CD14-positive monocyte (primary cell): Measurements from ENCODE around the gene CFAP61. TPM values are rescaled to one million over a fixed set of nuclear protein-coding genes. Genes with fewer than 3 reads are reported as not detected.

Experiments
- DNase-seq, 3 donors: peaks; one replicate each; pipeline ENCODE4 v3.0.0-alpha.2; 2011 to 2022
- H2AFZ ChIP-seq: 2 replicates; pipeline ENCODE4 v1.6.0; 2012; ENCODE audit warnings: mild to moderate bottlenecking, low read depth, low read length, inconsistent platforms; ENCODE audit not compliant: insufficient read depth, poor library complexity, severe bottlenecking
- H3K27ac ChIP-seq, 2 donors: 1 replicate in 1 of 2; 2 replicates in 1 of 2; pipeline ENCODE4 v1.5.1; 2012 to 2013; ENCODE audit warnings: low read length in 2 of 2, control low read depth in 1 of 2, inconsistent platforms in 1 of 2, low read depth in 1 of 2, mild to moderate bottlenecking in 1 of 2
- H3K27me3 ChIP-seq, 2 donors: one replicate each; pipeline versions ENCODE4 v1.6.0 to v1.6.1; 2011 to 2013; ENCODE audit warnings: low read length in 2 of 2; ENCODE audit not compliant: control insufficient read depth in 2 of 2, insufficient read depth in 2 of 2
- H3K36me3 ChIP-seq, 2 donors: replicated peaks in 1 of 2; 1 replicate in 1 of 2; 2 replicates in 1 of 2; pipeline versions ENCODE4 v1.5.1 to v1.6.1; 2012 to 2013; ENCODE audit warnings: low read length in 2 of 2, control low read depth in 1 of 2, inconsistent platforms in 1 of 2, mild to moderate bottlenecking in 1 of 2; ENCODE audit not compliant: insufficient read depth in 2 of 2, control insufficient read depth in 1 of 2
- H3K4me1 ChIP-seq, 2 donors: 1 replicate in 1 of 2; 2 replicates in 1 of 2; pipeline versions ENCODE4 v1.5.1 to v1.6.1; 2012 to 2013; ENCODE audit warnings: low read length in 2 of 2, control low read depth in 1 of 2, inconsistent platforms in 1 of 2, mild to moderate bottlenecking in 1 of 2, moderate library complexity in 1 of 2; ENCODE audit not compliant: insufficient read depth in 2 of 2, control insufficient read depth in 1 of 2
- H3K4me2 ChIP-seq: replicated peaks from 2 replicates; pipeline ENCODE3; 2012; ENCODE audit warnings: low read length, moderate library complexity, mild to moderate bottlenecking; ENCODE audit not compliant: poor library complexity, severe bottlenecking; ENCODE audit errors: extremely low read depth
- H3K4me3 ChIP-seq, 3 experiments: fragments of 200-600 bp in 1 of 3; sonication (generic) in 1 of 3; replicated peaks in 1 of 3; 1 replicate in 2 of 3; 2 replicates in 1 of 3; pipeline ENCODE4 v1.5.1; 2011 to 2013; ENCODE audit warnings: low read length in 3 of 3, mild to moderate bottlenecking in 3 of 3, control low read depth in 2 of 3, low read depth in 2 of 3, inconsistent platforms in 1 of 3, moderate library complexity in 1 of 3
- H3K79me2 ChIP-seq: 2 replicates; pipeline ENCODE4 v1.6.0; 2012; ENCODE audit warnings: mild to moderate bottlenecking, control low read depth, inconsistent platforms, low read length, moderate library complexity; ENCODE audit not compliant: insufficient read depth
- H3K9ac ChIP-seq: 2 replicates; pipeline ENCODE4 v1.6.0; 2017; ENCODE audit warnings: low read length, mild to moderate bottlenecking; ENCODE audit not compliant: insufficient read depth, poor library complexity, severe bottlenecking
- H3K9me3 ChIP-seq, 2 donors: replicated peaks in 1 of 2; 1 replicate in 1 of 2; 2 replicates in 1 of 2; pipeline versions ENCODE4 v1.5.1 to v1.6.1; 2012 to 2013; ENCODE audit warnings: low read length in 2 of 2, control low read depth in 1 of 2; ENCODE audit not compliant: control insufficient read depth in 1 of 2, insufficient read depth in 1 of 2
- H4K20me1 ChIP-seq: 2 replicates; pipeline ENCODE4 v1.6.0; 2012; ENCODE audit warnings: mild to moderate bottlenecking, low read length, control low read depth, moderate library complexity; ENCODE audit not compliant: insufficient read depth
- H3K27ac Mint-ChIP-seq, 7 donors: one replicate each; pipeline ENCODE4 v1.8.0; 2020; ENCODE audit warnings: mild to moderate bottlenecking in 7 of 7, mixed read lengths in 7 of 7, moderate library complexity in 6 of 7, inconsistent platforms in 2 of 7
- H3K27me3 Mint-ChIP-seq, 3 donors: one replicate each; pipeline ENCODE4 v1.8.0; 2021 to 2022; ENCODE audit warnings: low read depth in 3 of 3, mild to moderate bottlenecking in 3 of 3, mixed read lengths in 3 of 3, moderate library complexity in 3 of 3, inconsistent platforms in 1 of 3
- H3K36me3 Mint-ChIP-seq, 2 donors: one replicate each; pipeline ENCODE4 v1.8.0; 2020; ENCODE audit warnings: mixed read lengths in 2 of 2, inconsistent platforms in 1 of 2, mild to moderate bottlenecking in 1 of 2
- H3K4me1 Mint-ChIP-seq: one replicate; pipeline ENCODE4 v1.8.0; 2020; ENCODE audit warnings: mild to moderate bottlenecking, mixed read lengths
- H3K4me3 Mint-ChIP-seq, 2 donors: one replicate each; pipeline ENCODE4 v1.8.0; 2020; ENCODE audit warnings: mild to moderate bottlenecking in 2 of 2, mixed read lengths in 2 of 2, moderate library complexity in 1 of 2
- H3K9me3 Mint-ChIP-seq, 7 donors: one replicate each; pipeline ENCODE4 v1.8.0; 2020 to 2022; ENCODE audit warnings: mixed read lengths in 7 of 7, mild to moderate bottlenecking in 6 of 7, moderate library complexity in 6 of 7, inconsistent platforms in 2 of 7
- WGBS: methylation state at CpG from one replicate; pipeline ENCODE4 v1.1.5; 2013; ENCODE audit warnings: missing lambda C conversion rate; ENCODE audit not compliant: insufficient coverage; 5-methylcytosine and 5-hydroxymethylcytosine counted together
- intact Hi-C, 2 donors: fragments of 100-400 bp; cut with micrococcal nuclease; formaldehyde crosslinking; loops; one replicate each; pipeline versions ENCODE4 v1.15.0 to v1.15.1; 2023
- polyA plus RNA-seq, 3 donors: library from polyadenylated mRNA; depleted of rRNA in 1 of 3; unstranded in 2 of 3; stranded (reverse) in 1 of 3; fragments of 300-500 nt in 2 of 3; fragments of >200 nt in 1 of 3; fragmentation: Illumina TruSeq in 2 of 3; gene quantifications; 1 replicate in 2 of 3; 2 replicates in 1 of 3; pipeline ENCODE4 v1.2.3, GENCODE V29; 2012 to 2021
- TF ChIP-seq, protein P1 (sequence below): fragments of 200-600 bp; IDR thresholded peaks from one replicate; pipeline ENCODE4 v1.8.0; 2022; ENCODE audit warnings: antibody characterized with exemption, mild to moderate bottlenecking

The CFAP61 gene
- polyA plus RNA-seq, 3 donors: not detected

GRCh38 chr20:20039752-20040387 is 12.5 kb upstream of the CFAP61 start:
- no peak overlapping the region for H3K4me2 ChIP-seq
- no peaks in the 10 kb centered on the region for H3K4me1 ChIP-seq
- Mint-ChIP-seq H3K4me3 (no peak overlapping the region), H3K4me1 (no peaks in the 10 kb centered on the region), H3K36me3 (peaks cover 93 to 98% of the 10 kb centered on the region in 2 donors), H3K27ac (no peak overlapping the region), H3K9me3 (no peaks in the 10 kb centered on the region), H3K27me3 (no peaks in the 10 kb centered on the region)
- H3K9me3 ChIP-seq: no peaks in the 10 kb centered on the region
- intact Hi-C loops: no loop called here
- no peak overlapping the region for H3K27ac ChIP-seq
- no peak overlapping the region for H2AFZ ChIP-seq
- H3K4me3 ChIP-seq: no peak overlapping the region
- H3K79me2 ChIP-seq: no peaks in the 10 kb centered on the region
- H4K20me1 ChIP-seq: peaks cover 26% of the 10 kb centered on the region
- WGBS: no CpG with 5 or more reads among the region's 6 CpGs
- no peaks in the 10 kb centered on the region for H3K27me3 ChIP-seq
- no peak for DNase-seq
- peaks cover 98 to 100% of the 10 kb centered on the region in 2 donors for H3K36me3 ChIP-seq
- no peak overlapping the region for H3K9ac ChIP-seq
- TF ChIP-seq, protein P1, sequence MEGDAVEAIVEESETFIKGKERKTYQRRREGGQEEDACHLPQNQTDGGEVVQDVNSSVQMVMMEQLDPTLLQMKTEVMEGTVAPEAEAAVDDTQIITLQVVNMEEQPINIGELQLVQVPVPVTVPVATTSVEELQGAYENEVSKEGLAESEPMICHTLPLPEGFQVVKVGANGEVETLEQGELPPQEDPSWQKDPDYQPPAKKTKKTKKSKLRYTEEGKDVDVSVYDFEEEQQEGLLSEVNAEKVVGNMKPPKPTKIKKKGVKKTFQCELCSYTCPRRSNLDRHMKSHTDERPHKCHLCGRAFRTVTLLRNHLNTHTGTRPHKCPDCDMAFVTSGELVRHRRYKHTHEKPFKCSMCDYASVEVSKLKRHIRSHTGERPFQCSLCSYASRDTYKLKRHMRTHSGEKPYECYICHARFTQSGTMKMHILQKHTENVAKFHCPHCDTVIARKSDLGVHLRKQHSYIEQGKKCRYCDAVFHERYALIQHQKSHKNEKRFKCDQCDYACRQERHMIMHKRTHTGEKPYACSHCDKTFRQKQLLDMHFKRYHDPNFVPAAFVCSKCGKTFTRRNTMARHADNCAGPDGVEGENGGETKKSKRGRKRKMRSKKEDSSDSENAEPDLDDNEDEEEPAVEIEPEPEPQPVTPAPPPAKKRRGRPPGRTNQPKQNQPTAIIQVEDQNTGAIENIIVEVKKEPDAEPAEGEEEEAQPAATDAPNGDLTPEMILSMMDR: no peak

DNA sequence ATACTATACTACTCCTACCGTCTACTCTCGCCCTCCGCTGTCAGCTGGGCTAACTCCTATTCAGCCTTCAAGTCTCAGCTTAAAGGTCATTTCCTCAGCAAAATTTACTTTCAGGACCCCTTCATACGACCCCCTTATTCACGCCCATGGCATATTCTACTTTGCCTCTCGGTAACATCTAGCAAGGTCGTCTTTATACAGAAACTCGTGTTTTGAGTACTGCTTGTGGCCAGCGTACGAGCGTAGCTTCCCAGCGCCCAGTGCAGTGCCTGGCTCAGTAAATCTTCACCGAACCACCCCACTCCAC is 612 bp upstream of the CFAP61 start:
- peak overlapping the region; percentile 88 for H3K9ac ChIP-seq
- intact Hi-C loops: loop anchor here in 1 of 2 donors (1.0 to 10.0 kb wide), 2 partner anchors 34 to 1073 kb away; partner anchors contain the start of genes KIZ and NAA20
- peaks cover 0 to 1% (median 0%) of the 10 kb centered on the region in 3 donors for H3K27me3 Mint-ChIP-seq
- no peaks in the 10 kb centered on the region for H4K20me1 ChIP-seq
- H3K4me3 ChIP-seq: peak overlapping the region; percentile 81 to 96 (median 91)
- H3K27ac ChIP-seq: peak overlapping the region; percentile 76 to 92
- H3K4me1 Mint-ChIP-seq: peaks cover 18% of the 10 kb centered on the region
- no peaks in the 10 kb centered on the region for H3K9me3 Mint-ChIP-seq
- H3K4me2 ChIP-seq: peak overlapping the region; percentile 78
- H3K36me3 Mint-ChIP-seq: peaks cover 36 to 38% of the 10 kb centered on the region in 2 donors
- no peaks in the 10 kb centered on the region for H3K9me3 ChIP-seq
- no peak for DNase-seq
- TF ChIP-seq, protein P1: no peak
- H3K36me3 ChIP-seq: peaks cover 34 to 38% of the 10 kb centered on the region in 2 donors
- peak overlapping the region; percentile 96 to 98 (median 98) for H3K27ac Mint-ChIP-seq
- H2AFZ ChIP-seq: peak overlapping the region; percentile 96
- peaks cover 22% of the 10 kb centered on the region for H3K79me2 ChIP-seq
- H3K4me1 ChIP-seq: peaks cover 17 to 21% of the 10 kb centered on the region in 2 donors
- peak overlapping the region; percentile 99 for H3K4me3 Mint-ChIP-seq
- no peaks in the 10 kb centered on the region for H3K27me3 ChIP-seq
- WGBS: 2% methylated on average over 12 of the region's 13 CpGs
